Stimulated activated effector memory CD8-positive, alpha-beta T cell treated with anti-CD3 and anti-CD28 coated beads, Interleukin-12 subunit alpha, Interleukin-12 subunit beta, amount 100 ng/mL, for 72 hours (primary cell): ENCODE results near the gene CLDN5.
"Not testable (repeated sequence)": the region's sequence is repeated elsewhere in the genome, so short reads cannot be mapped to it uniquely, and the experiment has no call there.

ENCODE experiments used
- ATAC-seq: fragments of 150-1000 bp; cut with Tn5 transposase; 2 replicates; pipeline ENCODE4 v1.10.0; 2021
- DNase-seq, 2 donors: peaks; one replicate each; pipeline ENCODE4 v3.0.0; 2021 to 2022; ENCODE audit warnings: low spot score in 2 of 2
- H3K27ac Mint-ChIP-seq: one replicate; pipeline ENCODE4 v1.8.0; 2022; ENCODE audit warnings: mild to moderate bottlenecking, mixed read lengths
- H3K36me3 Mint-ChIP-seq: one replicate; pipeline ENCODE4 v1.8.0; 2022; ENCODE audit warnings: mild to moderate bottlenecking, mixed read lengths
- H3K4me1 Mint-ChIP-seq: one replicate; pipeline ENCODE4 v1.8.0; 2022; ENCODE audit warnings: mixed read lengths
- H3K4me3 Mint-ChIP-seq: one replicate; pipeline ENCODE4 v1.8.0; 2022; ENCODE audit warnings: mild to moderate bottlenecking, mixed read lengths
- H3K9me3 Mint-ChIP-seq: one replicate; pipeline ENCODE4 v1.8.0; 2022; ENCODE audit warnings: mixed read lengths

CLDN5 gene

DNA sequence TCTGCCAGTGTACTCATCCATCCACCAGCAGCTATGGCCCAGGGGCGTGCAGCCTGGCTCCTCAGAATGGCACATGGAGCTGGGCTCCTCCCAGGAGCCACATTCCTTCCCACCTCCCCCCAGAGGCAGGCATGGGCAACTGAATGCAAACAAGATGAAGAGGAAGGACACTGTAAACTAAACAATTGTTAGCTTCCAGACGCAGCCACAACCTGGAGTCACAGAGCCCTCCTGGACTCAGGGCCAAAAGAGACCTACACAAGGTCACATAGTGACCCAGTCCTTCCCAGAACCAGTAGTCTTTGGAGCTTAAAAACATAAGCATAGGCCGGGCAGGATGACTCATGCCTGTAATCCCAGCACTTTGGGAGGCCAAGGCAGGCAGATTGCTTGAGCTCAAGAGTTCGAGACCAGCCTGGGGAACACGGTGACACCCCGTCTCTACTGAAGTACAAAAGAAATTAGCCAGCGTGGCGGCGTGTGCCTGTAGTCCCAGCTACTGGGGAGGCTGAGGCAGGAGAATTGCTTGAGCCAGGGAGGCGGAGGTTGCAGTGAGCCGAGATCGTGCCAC lies 30.7 kb upstream of the CLDN5 start:
- H3K36me3 Mint-ChIP-seq = no peaks in the 10 kb centered on the region
- no peak overlapping the region for H3K27ac Mint-ChIP-seq
- DNase-seq = no peak
- H3K9me3 Mint-ChIP-seq = no peaks in the 10 kb centered on the region
- no peak for ATAC-seq
- H3K4me3 Mint-ChIP-seq = no peak overlapping the region
- no peaks in the 10 kb centered on the region for H3K4me1 Mint-ChIP-seq

DNA sequence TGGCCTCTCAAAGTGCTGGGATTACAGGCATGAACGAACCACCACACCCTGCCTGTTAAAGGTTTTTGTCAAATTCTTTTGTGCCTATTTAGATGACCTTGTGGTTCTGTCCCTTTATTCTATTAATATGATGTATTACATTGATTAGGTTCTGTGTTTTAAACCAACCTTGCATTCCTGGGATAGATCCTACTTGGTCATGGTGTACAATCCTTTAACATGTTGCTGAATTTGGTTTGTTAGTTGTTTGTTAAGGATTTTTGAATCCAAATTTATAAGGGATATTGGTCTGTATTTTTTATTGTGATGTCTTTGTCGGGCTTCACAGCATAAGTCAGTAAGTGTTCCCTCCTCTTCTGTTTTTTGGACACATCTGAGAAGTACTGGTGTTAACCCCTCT lies 29.0 kb upstream of the CLDN5 start:
- no peaks in the 10 kb centered on the region for H3K36me3 Mint-ChIP-seq
- no peak overlapping the region for H3K4me3 Mint-ChIP-seq
- no peak overlapping the region for H3K27ac Mint-ChIP-seq
- DNase-seq (no peak), ATAC-seq (no peak)
- no peaks in the 10 kb centered on the region for H3K4me1 Mint-ChIP-seq
- no peaks in the 10 kb centered on the region for H3K9me3 Mint-ChIP-seq

DNA sequence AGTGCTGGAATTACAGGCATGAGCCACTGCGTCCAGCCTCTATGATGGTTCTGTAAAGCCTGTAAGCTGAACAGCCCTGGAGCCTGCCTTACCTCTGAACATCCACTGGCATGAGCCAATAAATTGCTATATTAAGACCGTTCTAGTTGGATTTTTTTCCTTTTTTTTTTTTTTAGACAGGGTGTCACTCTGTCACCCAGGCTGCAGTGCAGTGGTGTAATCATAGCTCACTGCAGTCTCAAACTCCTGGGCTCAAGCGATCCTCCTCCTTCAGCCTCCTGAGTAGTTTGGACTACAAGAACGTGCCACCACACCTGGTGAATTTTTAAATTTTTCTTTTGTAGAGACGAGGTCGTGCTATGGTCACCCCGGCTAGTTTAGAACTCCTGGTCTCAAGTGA lies 26.2 kb upstream of the CLDN5 start:
- ATAC-seq = no peak
- Mint-ChIP-seq H3K4me1 (no peaks in the 10 kb centered on the region), H3K27ac (no peak overlapping the region), H3K36me3 (no peaks in the 10 kb centered on the region), H3K9me3 (no peaks in the 10 kb centered on the region), H3K4me3 (no peak overlapping the region)
- no peak for DNase-seq

DNA sequence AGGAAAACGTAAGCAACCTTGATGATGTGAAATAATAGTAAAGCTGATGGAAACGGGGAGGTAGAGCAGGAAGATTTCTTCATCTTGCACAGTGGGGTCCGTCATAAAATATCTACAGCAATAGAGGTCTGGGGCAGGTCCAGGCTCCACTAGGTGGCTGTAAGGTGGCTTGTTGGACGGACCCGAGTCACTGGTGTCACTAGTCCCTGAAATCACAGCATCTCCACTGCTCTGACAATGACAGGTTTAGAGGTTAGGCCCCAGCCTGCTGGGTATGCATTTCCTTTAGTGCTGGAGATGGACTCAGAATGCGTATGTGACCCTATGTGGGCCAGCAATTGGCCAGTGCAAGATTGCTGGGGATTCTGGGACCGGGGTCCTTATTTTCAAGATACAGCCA lies 25.2 kb upstream of the CLDN5 start:
- ATAC-seq = no peak
- Mint-ChIP-seq H3K36me3 (no peaks in the 10 kb centered on the region), H3K4me3 (no peak overlapping the region), H3K4me1 (no peaks in the 10 kb centered on the region), H3K9me3 (no peaks in the 10 kb centered on the region), H3K27ac (no peak overlapping the region)
- DNase-seq = no peak

DNA sequence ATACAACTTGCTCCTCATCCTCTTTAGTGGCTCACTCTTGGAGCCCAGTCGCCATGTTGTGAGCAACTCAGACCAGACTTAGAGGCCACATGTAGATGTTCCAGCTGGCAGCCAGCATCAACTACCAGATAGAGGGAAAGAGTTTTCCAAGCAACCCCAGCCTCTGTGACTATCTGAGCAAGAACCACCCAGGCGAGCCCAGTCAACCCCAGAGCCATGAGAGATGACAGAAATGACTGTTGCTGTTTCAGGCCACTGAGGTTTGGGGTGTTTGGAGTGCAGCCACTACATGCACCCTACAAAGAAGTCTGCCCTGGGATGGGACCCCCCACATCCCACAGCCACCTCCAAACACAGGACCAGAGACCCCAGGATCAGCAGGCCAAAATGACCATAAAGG lies 24.8 kb upstream of the CLDN5 start:
- Mint-ChIP-seq H3K9me3 (no peaks in the 10 kb centered on the region), H3K27ac (no peak overlapping the region)

DNA sequence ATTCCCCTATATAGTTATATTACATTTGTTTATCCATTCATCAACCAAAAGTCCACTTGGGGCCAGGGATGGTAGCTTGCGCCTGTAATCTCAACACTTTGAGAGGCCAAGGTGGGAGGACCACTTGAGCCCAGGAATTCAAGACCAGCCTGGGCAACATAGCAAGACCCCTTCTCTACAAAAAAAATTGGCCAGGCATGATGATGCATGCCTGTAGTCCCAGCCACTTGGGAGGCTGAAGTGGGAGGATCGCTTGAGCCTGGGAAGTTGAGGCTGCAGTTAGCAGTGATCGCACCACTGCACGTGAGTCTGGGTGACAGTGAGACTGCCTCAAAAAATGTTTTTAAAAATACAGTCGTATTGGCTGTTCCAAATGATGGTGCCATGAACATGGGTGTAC lies 24.2 kb upstream of the CLDN5 start:
- H3K4me1 Mint-ChIP-seq, ATAC-seq, H3K4me3 Mint-ChIP-seq: not testable (repeated sequence)

More for the DNA sequence above, 24.8 kb upstream of the CLDN5 start:
- ATAC-seq (peak; percentile 62), DNase-seq (no peak)
- Mint-ChIP-seq H3K4me3 (no peak overlapping the region), H3K36me3 (no peaks in the 10 kb centered on the region), H3K4me1 (no peaks in the 10 kb centered on the region)

DNA sequence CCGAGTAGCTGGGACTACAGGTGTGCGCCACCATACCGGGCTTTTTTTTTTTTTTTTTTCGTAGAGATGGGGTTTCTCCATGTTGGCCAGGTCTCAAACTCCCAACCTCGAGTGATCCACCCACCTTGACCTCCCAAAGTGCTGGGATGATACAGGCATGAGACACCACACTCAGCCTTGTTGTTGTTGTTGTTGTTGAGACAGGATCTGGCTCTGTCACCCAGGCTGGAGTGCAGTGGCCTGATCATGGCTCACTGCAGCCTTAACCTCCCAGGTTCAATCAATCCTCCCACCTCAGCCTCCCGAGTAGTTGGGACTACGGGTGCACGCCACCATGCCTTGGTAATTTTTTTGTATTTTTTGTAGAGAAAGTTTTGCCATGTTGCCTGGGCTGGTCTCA lies 23.4 kb upstream of the CLDN5 start:
- Mint-ChIP-seq H3K9me3 (no peaks in the 10 kb centered on the region), H3K4me1 (no peaks in the 10 kb centered on the region), H3K36me3 (no peaks in the 10 kb centered on the region), H3K4me3 (no peak overlapping the region), H3K27ac (no peak overlapping the region)
- DNase-seq (no peak), ATAC-seq (no peak)

More for the DNA sequence above, 24.2 kb upstream of the CLDN5 start:
- H3K9me3 Mint-ChIP-seq, DNase-seq, H3K27ac Mint-ChIP-seq, H3K36me3 Mint-ChIP-seq: not testable (repeated sequence)

DNA sequence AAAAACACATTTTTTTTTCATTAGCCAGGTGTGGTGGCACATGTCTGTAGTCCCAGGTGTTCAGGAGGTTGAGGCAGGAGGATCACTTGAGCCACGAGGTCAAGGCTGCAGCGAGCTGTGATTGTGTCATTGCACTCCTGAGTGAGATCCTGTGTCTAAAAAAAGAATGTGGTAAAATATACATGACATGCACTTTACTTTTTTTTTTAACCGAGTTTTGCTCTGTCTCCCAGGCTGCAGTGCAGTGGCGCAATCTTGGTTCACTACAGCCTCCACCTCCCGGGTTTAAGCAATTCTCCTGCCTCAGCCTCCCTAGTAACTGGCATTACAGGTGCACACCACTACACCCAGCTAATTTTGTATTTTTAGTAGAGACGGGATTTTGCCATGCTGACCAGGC lies 22.5 kb upstream of the CLDN5 start:
- no peaks in the 10 kb centered on the region for H3K4me1 Mint-ChIP-seq
- DNase-seq = no peak
- ATAC-seq = no peak
- H3K9me3 Mint-ChIP-seq = no peaks in the 10 kb centered on the region
- H3K36me3 Mint-ChIP-seq = no peaks in the 10 kb centered on the region
- no peak overlapping the region for H3K27ac Mint-ChIP-seq
- H3K4me3 Mint-ChIP-seq = no peak overlapping the region

DNA sequence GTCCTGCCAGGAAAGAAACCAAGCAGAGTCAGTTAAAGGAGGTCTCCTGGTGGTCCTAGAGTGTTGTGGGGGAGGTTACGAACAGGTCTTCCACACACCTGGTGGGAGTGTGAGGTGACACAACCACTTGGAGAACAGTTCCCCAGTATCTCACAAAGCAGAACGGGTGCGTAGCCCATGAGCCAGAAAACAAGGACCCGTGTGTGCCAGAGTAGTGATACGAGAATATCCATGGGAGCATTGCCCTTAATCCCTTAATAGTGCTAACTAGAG lies 21.7 kb upstream of the CLDN5 start:
- H3K4me1 Mint-ChIP-seq = no peaks in the 10 kb centered on the region
- H3K36me3 Mint-ChIP-seq = no peaks in the 10 kb centered on the region
- H3K27ac Mint-ChIP-seq = no peak overlapping the region
- DNase-seq (no peak), ATAC-seq (no peak)
- no peaks in the 10 kb centered on the region for H3K9me3 Mint-ChIP-seq
- no peak overlapping the region for H3K4me3 Mint-ChIP-seq

DNA sequence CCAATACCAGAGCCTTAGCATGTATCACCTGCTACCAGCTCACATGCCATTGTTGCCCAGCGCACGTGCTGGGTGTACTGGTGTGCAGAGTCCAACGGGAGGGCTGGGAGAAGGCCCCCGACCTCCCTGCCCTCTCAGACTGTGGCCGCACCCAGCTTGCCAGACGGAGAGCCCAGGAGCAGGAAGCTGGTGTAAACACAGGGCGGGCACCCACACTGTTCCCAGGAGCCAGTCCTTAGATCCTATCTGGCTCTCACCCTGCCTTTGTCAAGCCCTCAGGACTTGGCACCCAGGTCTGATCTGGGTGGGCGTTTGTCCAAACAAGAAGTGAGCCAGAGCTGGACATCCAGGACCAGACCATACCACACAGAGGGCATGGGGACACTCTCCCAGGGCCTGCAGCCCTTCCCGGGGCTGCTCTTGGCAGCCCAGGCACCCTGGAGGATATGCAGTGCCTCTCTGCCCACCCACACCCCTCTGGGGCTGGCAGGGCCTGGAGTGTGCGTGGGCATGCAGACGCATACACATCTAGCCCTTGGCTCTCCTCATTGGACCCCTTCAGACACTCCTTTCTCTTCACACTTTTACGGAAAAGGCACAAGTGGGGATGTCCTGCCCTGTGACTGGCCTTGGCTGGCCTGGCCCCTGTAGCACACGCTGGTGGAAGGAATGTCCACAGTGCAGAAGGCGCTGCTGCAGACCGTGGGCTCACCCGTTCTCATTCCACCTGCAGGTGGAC lies 19.9 kb upstream of the CLDN5 start:
- Mint-ChIP-seq H3K36me3 (no peaks in the 10 kb centered on the region), H3K27ac (no peak overlapping the region), H3K9me3 (no peaks in the 10 kb centered on the region), H3K4me1 (no peaks in the 10 kb centered on the region), H3K4me3 (no peak overlapping the region)
- DNase-seq (no peak), ATAC-seq (no peak)

DNA sequence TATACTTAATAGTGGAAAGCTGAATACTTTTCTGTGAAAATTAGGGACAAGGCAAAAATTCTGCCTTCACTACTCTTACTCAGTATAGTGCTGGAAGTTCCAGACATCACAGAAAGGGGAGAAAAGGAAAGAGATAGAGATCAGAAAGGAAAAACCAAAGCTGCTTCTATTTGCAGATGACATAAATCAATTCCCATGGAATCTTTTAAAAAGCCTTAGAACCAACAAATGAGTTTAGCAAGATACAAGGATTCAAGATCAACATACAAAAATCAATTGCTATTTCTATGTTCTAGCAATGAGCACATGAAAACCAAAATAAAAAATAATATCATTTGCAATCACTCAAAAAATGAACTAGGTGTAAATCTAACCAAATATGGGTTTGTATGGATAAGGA lies 16.2 kb upstream of the CLDN5 start:
- DNase-seq (no peak), ATAC-seq (no peak)
- H3K4me1 Mint-ChIP-seq = no peaks in the 10 kb centered on the region
- no peaks in the 10 kb centered on the region for H3K9me3 Mint-ChIP-seq
- no peaks in the 10 kb centered on the region for H3K36me3 Mint-ChIP-seq
- no peak overlapping the region for H3K4me3 Mint-ChIP-seq
- H3K27ac Mint-ChIP-seq = no peak overlapping the region

DNA sequence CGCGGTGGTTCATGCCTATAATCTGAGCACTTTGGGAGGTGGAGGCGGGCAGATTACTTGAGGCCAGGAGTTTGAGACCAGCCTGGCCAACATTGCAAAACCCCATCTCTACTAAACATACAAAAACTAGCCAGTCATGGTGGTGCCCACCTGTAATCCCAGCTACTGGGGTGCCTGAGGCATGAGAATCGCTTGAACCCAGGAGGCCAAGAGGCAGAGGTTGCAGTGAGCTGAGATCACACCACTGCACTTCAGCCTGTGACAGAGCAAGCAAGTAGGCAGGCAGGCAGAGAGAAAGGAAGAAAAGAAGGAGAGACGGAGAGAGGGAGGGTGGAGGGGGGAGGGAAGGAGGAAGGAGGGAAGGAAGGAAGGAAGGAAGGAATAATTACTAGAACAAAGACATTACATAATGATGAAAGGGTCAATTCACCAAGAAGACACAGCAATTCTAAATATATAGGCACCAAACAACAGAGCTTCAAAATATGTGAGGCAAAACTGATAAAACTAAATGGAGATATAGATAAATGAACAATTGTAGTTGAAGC lies 13.8 kb upstream of the CLDN5 start:
- no peak for ATAC-seq
- Mint-ChIP-seq H3K36me3 (no peaks in the 10 kb centered on the region), H3K9me3 (no peaks in the 10 kb centered on the region), H3K27ac (no peak overlapping the region), H3K4me1 (no peaks in the 10 kb centered on the region), H3K4me3 (no peak overlapping the region)
- no peak for DNase-seq

DNA sequence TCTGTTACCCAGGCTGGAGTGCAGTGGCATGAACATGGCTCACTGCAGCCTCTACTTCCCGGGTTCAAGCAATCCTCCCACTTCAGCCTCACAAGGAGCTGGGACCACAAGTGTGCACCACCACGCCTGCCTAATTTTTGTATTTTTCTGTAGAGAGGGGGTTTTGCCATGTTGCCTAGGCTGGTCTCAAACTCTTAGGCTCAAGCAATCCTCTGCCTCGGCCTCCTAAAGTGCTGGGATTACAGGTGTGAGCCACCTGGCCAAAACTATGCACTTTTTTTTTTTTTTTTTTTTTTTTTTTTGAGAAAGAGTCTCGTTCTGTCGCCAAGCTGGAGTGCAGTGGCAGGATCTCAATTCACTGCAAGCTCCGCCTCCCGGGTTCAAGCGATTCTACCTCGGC lies 12.4 kb upstream of the CLDN5 start:
- DNase-seq (no peak), ATAC-seq (no peak)
- no peak overlapping the region for H3K27ac Mint-ChIP-seq
- no peaks in the 10 kb centered on the region for H3K9me3 Mint-ChIP-seq
- H3K4me1 Mint-ChIP-seq = no peaks in the 10 kb centered on the region
- H3K4me3 Mint-ChIP-seq = no peak overlapping the region
- no peaks in the 10 kb centered on the region for H3K36me3 Mint-ChIP-seq

DNA sequence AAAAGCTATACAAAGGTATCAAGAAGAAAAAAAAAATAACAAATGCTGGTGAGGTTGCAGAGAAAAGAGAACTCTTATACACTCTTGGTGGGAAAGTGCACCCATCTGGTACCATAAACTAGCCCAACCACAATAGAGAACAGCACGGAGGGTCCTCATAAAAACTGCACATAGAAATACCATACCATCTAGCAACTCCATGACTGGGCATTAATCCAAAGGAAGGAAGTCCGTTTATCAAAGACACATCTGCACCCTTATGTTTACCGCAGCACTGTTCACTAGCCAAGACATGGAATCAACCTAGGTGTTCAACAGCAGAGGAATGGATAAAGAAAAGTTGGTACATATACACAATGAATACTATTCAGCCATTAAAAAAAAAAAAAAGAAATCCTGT lies 10.8 kb upstream of the CLDN5 start:
- no peaks in the 10 kb centered on the region for H3K9me3 Mint-ChIP-seq
- DNase-seq = no peak
- H3K4me3 Mint-ChIP-seq = no peak overlapping the region
- H3K4me1 Mint-ChIP-seq = no peaks in the 10 kb centered on the region
- H3K36me3 Mint-ChIP-seq = no peaks in the 10 kb centered on the region
- no peak for ATAC-seq
- no peak overlapping the region for H3K27ac Mint-ChIP-seq

DNA sequence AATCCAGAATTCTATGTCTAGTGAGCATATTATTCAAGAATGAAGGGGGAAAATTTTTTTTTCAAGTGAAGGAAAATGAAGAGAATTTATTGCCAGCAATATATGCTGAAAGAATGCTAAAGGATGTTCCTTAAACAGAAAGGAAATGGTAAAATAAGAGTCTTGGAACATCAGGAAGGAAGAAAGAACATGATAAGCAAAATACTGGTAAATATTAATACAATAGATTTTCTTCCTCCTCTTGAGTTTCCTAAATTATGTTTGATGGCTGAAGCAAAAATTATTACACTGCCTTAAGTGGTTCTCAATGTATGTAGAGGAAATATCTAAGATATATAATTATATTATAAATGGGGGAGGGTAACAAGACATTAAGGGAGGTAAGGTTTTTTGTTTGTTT lies 9.6 kb upstream of the CLDN5 start:
- no peaks in the 10 kb centered on the region for H3K9me3 Mint-ChIP-seq

DNA sequence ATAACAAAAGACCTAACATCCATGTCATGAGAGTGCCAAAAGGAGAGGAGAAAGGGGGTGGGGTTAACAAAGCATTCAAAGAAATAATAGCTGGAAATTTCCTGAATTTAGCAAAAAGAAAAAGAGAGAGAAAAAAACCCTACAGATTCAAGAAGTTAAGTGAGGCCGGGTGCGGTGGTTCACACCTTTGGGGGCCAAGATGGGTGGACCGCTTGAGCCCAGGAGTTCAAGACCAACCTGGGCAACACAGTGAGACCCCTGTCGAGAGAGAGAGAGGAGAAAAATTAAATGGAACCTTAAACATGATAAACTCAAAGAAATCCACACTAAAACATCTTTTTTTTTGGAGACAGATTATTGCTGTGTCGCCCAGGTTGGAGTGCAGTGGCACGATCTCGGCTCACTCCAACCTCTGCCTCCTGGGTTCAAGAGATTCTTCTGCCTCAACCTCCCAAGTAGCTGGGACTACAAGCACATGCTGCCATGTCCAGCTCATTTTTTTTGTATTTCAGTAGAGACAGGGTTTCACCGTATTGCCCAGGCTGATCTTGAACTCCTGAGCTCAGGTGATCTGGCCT lies 8.9 kb upstream of the CLDN5 start:
- no peak overlapping the region for H3K27ac Mint-ChIP-seq
- H3K36me3 Mint-ChIP-seq = no peaks in the 10 kb centered on the region
- no peak overlapping the region for H3K4me3 Mint-ChIP-seq
- ATAC-seq (no peak), DNase-seq (no peak)
- H3K4me1 Mint-ChIP-seq = no peaks in the 10 kb centered on the region
- H3K9me3 Mint-ChIP-seq = no peaks in the 10 kb centered on the region

More for the DNA sequence above, 9.6 kb upstream of the CLDN5 start:
- Mint-ChIP-seq H3K4me1 (no peaks in the 10 kb centered on the region), H3K36me3 (no peaks in the 10 kb centered on the region), H3K4me3 (no peak overlapping the region), H3K27ac (no peak overlapping the region)
- DNase-seq (no peak), ATAC-seq (no peak)
